GM12801 (cell line): ENCODE data around the gene NAP1L4.

Experiments used
- TF ChIP-seq, protein P1 (sequence below): IDR thresholded peaks from one replicate; pipeline ENCODE4 v1.5.1; 2011; ENCODE audit warnings: control low read depth; ENCODE audit not compliant: insufficient read length; ENCODE audit errors: extremely low read depth

The NAP1L4 gene

DNA sequence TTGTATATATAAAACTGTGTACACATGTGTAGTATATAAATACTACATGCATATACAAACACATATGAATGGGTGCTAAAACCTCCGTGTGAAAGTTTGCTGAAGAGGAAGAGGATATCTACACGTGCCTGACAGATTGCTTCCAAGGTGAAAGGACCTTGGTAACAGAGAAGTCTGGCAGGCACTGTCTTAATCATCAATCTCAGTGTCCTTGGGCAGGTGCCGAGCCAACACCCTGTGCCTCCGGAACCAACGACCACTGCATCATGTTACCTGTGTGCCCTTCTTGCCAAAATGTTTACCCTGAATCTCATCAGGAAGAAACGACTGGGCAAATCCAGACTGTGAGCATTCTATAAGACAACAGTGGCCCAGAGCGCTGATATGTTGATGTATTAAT is 15.0 kb downstream of the NAP1L4 start:
- TF ChIP-seq, protein P1, sequence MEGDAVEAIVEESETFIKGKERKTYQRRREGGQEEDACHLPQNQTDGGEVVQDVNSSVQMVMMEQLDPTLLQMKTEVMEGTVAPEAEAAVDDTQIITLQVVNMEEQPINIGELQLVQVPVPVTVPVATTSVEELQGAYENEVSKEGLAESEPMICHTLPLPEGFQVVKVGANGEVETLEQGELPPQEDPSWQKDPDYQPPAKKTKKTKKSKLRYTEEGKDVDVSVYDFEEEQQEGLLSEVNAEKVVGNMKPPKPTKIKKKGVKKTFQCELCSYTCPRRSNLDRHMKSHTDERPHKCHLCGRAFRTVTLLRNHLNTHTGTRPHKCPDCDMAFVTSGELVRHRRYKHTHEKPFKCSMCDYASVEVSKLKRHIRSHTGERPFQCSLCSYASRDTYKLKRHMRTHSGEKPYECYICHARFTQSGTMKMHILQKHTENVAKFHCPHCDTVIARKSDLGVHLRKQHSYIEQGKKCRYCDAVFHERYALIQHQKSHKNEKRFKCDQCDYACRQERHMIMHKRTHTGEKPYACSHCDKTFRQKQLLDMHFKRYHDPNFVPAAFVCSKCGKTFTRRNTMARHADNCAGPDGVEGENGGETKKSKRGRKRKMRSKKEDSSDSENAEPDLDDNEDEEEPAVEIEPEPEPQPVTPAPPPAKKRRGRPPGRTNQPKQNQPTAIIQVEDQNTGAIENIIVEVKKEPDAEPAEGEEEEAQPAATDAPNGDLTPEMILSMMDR, result no peak

DNA sequence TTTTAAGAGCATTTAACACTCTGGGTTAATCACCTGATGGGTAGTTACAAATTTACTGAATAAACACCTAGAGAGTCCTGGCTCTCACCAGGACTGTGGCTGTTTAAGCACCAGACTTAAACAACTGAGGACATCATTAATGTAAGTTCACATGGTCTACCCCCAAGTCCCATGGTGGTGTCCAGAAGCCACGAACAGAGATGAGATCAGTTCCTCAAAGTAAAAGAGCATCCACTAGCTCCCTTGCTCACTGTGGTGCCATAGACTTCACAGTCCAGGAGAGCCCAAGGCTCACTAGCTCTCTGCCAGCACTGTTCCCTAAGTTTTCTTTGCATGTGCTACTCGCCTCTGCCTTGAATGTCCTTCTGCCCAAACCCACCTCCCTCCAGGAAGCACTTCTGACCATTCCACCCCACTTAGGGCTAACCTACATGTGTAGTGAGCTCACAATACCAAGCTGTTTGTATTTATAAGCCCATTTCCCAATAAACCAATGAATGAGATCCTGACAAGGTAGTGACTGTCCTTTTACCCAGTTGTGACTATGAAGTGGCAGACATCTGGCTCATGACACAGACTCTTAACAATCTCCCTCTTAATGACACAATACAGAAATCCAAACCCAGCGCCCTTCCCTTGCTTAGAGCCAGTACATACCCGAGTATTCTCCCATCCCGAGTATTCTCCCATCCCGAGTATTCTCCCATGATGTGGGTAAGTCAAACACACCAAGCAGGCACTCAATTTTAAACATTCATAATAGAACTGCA is 15.7 kb downstream of the NAP1L4 start:
- TF ChIP-seq, protein P1, result no peak

DNA sequence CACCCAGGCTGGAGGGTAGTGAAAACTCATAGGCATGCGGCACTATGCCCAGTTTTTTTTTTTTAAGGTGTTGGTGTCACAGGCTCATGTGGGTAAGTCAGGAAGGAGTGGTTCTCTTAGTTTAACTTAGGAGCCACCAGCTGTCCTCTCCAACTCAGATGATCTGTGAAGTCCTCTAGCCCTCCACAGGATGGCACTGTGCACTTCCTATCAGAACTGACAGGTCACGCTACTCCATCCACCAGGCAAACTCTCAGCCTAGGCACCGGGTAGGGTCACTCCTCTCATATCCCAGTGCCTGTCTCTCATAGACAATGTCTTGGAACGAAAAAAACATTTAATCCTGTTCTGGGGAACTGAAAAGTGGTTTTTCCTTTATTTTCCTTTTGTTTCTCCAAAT is 16.5 kb downstream of the NAP1L4 start:
- TF ChIP-seq, protein P1, result no peak

DNA sequence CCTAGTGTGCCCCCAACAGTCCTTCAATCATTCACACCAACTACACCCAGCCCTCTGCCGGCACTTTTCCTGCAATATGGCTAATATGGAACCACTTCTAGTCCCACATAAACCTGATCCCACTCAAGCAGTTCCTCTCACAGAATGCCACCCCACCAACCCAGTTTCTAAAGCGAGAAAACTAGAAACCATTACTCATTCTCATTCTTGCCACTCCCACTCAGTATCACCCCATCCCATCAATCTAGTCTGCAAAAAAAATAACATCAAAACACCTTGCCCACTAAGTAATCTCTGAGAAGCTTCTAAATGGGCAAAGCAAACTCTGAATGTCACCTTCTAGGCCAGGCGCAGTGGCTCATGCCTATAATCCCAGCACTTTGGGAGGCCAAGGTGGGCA is 17.9 kb downstream of the NAP1L4 start:
- TF ChIP-seq, protein P1, result no peak

DNA sequence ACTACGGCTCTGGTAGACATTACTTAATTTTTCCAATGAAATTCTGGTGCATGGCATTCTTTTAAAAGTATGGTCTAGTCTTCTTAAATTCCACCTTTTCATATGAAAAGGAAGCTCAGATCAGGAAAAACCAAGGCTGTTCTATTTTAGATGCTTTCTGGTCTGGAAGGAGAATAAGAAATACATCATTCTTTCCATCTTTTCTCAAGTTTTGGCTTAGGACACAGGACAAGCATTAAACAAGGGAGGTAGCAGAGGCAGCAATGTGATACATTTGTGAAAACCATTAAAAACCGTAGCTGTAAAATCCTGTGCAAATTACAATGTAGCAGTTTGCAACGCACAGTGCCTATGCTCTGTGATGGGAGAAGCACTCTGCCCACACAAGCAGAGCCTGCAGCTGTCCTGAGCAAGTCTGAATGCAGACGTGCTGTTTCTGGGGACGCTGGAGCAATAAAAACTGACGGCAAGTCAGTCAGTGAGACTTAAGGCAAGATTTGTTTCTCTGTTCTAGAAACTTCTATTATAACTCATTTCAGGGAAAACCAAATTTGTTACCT is 23.7 kb downstream of the NAP1L4 start:
- TF ChIP-seq, protein P1, result no peak

DNA sequence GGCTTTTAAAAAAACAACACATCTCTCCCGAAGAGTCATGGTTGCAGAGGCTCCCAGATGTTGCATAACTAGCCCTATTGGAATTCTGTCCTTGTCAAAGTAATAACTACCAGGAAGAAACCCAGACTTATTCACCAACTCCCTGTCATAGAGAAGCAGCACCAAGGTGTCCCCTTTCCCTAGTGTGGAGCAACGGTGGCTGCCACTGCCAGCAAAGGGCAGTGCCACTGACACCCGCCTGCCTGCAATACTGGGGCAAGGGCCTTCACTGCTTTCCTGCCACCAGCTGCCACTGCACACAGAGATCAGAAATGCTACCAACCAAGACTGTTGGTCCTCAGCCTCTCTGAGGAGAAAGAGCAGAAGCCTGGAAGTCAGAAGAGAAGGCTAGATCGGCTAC is 27.3 kb downstream of the NAP1L4 start:
- TF ChIP-seq, protein P1, result no peak

DNA sequence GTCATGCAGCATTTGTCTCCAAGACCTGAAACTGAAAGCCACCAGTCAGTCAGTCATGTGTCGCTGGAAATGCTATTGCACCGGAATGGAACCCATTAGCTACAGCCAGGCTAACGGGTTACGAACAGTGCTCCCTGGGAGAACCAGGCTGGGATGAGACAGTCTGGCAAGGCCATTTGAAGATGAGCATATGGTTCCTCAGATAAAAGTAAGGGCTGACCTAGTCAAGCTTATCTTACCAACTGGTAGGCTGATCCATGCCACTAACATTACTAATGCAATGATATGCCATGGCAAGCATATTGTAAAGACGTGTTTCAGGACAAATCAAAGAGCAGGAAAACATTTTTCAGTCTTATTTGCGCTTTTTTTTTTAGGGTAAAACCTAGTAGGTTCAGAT is 28.4 kb downstream of the NAP1L4 start:
- TF ChIP-seq, protein P1, result no peak
